ENCODE measurements around the gene ARID5B.

Gene ARID5B

DNA sequence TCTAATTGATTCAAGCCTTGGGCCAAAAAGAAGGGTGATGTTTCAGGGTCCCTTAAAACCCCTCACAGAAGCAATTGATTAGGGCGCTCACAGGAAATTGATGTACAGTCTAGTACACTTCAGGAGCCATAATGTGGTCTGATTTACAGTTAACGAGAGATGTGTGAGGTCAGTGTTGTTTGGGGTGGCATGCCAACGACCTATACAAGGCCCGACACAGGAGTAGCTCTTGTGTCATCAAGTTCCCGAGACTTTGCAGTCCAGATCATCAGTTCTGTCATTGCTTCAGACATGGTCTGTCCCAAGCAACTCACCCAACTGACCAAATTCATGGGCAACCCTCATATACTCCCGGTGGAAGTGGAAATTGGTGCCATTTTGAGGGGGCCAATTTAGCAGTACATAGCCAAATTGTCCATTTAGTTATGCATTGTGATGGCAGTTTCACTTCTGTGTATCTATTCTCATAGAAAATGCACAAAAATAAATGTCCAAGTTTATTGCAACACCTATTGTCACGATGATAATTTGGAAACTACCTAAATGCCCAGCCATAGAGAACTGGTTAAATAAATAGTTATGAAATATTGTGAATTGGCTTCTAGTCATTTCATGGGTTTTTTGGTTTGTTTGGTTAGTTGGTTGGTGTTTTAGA, 18.0 kb upstream of the ARID5B start:
- no peak for DNase-seq

DNA sequence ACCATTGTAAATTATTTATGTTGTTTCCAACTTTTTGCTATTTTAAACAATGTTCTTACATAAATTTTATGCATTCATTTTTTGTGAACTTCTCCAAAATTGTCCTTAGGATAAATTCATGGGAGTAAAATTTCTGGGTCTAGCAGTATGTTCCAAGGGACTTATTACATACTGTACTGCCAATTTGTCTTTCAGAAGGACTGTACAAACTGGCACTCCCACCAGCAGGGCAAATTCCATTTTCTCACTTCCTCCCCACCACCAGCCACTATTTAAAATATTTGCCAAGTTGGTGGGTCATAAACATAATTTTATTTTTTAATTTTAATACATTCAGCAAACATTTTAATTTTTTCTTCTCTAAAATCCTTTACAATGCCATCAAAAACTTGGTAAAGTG, 13.7 kb upstream of the ARID5B start:
- DNase-seq = no peak

DNA sequence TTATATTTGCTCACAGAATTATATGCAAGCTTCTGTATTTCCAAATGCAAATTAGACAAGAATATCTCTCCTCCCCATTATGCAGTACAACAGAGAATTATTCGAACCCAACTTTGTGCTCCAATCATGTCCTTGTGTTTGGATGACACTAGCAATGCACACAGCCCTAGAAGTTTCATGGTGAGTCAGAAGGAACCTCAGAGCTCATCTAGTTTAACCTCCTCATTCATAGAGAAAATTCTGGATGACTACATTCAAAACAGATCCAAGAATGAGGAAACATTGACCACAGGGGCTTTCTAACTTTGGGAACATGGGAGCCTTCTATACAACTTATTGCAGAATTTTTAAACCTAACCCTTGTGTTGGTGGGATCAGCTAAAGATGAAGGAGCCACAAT, 12.8 kb upstream of the ARID5B start:
- no peak for DNase-seq

DNA sequence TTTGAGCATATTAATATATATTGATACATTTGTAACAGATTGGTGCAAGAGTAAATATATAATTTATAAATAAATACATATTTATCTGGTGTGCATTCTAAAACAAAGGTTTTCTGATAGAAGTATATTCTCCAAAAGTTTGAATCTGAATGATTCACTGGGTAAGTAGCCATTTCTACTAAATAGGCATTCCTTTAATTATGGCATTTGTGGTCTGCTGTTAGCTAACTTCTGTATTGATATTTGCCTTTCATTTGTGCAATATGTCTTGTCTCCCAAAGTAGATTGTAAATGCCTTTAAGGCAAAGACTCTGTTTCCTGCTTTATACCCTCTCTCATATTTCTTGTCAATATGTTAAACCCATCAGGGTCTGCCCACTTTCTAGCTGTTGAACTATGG, 11.1 kb upstream of the ARID5B start:
- no peak for DNase-seq

DNA sequence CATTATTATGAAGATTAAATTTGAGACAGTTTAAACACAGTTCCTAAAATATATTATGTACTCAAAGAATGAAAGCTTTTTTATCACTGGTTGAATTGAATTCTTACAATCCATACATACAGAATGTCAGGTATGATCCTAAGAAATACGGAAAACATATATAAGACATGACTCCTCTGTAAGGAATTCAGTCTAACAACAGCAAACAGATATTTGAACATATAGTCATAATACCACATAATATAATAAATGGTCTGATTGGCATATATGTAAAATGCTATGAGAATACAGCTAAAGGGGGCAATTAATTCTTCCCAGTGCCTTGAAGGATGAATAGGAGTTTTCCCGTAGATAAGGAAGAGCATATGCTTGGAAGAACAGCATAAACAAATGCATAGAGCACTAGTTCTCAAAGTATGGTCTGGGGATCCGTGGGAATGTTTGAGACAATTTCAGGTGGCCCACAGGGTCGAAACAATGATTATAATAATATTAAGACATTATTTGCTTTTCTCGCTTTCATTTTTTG, 10.6 kb upstream of the ARID5B start:
- DNase-seq = no peak

DNA sequence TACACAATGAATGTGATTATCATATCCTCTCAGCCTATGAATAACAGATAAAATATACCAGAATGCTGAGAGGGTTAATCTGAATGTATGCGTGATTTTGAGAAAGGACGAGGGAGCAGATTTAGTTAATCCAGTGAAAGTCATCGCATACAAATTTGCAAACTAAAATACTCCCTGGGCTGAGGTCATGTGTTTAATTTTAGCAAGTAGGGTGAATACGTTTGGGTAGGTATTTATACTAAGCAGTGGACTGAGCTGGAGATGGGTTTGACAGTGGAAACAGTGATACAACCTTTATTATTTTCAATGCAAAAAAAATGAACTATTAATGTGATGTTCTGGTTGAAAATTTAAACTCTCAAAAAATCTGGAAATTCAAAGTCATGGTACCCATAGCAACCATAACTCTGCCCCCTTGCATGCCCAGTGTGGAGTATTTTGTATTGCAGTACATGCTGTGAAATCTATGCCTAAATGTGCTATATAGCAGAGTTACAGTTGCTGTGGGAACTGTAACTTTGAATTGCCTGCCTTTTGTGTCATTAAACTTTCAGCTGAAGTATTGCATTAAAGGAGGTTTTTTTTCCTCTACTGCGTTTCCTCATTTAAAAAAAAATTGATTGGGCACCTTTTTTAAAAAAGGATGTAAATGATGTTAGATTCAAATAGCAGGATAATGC, 9.5 kb upstream of the ARID5B start:
- DNase-seq = no peak

DNA sequence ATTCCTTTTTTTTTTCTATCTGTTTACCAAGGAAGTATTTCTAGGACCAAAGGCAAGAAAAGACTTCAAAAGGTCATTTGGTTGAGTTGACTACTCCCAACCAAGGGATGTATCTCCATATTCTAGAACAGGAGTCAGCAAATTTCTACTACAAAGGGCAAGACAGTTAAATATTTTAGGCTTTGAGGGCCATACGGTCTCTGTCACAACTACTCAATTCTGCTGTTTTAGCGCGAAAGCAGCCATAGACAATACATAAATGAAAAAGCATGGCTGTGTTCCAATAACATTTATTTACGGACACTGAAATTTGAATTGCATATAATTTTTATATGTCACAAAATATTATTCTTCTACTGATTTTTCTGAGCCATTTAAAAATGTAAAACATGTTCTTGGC, 8.5 kb upstream of the ARID5B start:
- no peak for DNase-seq

DNA sequence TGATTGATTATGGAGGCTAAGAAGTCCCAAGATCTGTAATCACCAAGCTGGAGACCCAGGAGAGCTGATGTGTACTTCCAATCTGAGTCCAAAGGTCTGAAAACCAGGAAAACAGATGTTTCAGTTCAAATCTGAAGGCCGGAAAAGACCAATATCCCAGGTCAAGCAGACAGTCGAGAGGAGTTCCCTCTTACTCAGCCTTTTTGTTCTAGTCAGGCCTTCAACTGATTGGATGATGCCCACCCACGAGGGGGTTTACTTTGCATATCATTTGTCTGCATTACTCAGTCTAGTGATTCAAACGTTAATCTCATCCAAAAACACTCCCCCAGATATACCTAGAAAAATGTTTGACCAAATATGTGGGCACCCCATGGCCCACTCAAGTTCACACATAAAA, 7.4 kb upstream of the ARID5B start:
- DNase-seq = no peak

DNA sequence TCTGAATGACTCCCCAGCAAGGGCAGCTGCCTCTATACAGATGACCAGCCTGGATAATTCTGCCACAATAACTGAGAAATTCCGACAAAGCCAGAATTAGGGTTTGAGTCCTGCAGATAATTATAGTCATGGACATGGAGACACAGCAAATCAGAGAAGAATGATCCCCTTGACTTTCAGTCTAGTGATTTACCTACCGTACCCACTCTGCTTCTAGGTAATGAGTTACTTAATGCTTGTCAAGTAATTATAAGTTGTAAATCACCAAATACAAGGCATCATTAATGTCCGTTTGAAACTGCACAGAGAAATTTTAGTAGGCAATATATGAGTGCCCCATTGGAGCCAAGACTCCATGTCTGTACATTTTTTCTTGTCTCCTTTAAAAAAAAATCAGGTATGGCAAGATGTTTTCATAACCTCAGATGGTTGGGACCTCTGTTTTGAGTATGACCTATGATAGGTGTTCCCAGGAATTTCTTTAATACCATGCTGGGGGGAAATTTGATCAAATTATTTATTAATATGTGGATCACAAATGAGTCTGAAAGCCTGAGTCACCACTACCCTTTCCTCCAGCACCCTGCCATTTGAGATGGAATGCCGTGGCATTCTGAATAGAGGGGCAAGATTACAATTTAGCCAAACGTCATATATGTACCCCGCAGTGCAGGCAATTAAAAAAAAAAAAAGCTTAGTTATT, 5.5 kb upstream of the ARID5B start:
- DNase-seq = no peak

DNA sequence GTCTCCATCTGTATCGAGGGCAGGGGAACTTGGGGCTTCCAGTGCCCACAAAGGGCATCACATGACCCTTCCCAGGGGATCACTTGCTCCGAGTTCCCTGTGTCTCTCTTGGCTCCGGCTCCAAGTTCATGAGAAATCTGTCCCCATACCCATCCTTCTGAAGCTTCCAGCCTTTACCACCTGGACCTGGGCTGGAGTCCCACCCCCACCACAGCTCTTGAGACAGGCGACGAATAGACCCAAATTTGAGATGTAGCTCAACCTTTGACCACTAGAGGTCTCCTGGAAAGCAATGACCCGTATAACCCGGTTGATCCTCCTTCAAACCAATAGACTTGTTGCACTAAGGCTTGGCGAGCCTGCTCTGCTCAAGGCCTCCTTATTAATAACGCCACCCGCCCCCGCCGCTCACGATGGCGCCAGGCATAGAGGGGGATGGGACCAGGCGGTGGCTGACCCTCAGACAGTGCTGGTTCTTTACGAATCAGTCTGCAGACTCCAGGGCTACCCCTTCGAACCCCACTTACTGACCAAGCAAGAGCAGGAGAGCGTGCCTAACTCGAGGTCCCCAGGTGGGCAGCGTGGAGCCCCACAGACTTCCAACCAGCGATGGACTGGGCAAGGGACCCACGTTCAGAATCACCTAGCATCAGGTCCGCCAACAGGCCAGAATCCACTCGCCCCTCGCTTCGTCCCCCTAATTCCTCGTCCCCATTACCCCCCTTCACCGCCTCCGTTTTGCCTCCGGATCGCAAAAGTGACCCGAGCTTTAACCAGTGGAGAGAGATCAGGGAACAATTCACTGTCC, 4.4 kb upstream of the ARID5B start:
- DNase-seq = peak; percentile 3

DNA sequence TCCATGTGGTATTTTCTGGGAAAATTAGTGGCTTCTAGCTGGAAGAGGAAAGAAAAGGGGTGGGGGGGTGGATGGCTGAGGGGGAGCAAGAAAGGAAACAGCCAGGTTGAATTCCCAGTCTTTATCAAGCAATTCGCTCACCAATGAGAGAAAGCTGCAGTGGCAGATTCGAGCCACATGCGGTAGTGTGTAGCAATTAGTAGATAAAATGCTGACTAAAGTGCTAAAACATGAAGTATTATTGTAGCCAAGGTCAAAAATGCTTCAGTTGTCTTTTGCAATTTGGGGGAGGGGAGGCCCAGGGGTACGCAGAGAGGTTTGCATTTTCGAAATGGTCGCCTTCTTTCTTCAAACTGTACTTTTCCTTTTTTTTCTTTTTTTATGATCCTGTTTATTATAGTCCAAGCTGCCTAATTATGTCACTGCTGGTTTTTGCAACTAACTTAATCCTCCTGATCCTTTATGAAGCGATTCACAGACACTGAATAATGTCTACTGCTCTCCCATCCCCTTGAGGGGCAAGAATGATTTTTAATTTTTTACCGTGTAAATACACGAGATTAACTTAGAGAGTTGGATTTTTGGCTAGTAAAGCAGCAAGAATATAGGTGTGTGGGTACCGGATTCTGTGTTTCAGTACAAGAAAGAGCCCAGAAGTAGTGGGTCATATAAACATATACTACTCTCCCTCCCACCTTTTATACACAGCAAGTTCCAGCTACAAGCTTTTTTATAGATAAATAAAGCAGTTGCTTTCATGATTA, 3.6 kb upstream of the ARID5B start:
- no peak for DNase-seq

DNA sequence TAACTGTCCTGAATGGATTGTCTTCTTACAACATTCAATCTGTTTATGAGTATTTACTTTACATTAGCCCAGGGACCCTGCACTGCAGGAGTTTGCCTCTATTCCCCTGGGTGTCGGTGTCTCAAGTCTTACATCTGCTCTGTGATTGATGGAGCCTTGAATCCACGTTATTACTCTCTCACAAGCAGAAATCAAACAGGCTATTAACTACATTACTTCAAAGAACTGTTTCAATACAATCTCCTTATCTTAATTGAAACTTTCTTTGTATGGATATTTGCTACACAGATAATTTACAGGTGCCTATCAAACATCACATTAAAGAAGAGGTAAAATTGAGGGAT, 3.1 kb upstream of the ARID5B start:
- DNase-seq = no peak

DNA sequence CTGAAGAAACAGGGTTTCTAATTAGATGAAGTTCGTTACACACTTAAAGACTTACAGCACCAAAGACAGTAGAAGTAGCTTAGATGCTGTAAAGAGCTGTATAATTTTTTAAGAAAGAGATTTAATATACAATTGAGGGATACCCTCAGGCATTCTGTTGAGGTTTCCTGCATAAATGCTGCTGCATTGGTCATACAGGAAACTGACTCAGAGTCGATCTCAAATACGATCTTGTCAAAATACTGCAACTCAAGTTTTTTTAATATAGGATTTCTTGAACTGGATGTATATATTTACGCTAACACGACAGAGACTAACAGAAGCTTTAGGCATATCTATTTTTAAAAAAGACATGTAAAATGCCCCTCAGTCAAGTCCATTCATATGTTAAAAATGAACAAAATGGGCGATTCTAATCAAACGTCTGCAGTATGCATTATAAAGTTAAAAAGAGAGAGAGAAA, 2.4 kb upstream of the ARID5B start:
- no peak for DNase-seq

DNA sequence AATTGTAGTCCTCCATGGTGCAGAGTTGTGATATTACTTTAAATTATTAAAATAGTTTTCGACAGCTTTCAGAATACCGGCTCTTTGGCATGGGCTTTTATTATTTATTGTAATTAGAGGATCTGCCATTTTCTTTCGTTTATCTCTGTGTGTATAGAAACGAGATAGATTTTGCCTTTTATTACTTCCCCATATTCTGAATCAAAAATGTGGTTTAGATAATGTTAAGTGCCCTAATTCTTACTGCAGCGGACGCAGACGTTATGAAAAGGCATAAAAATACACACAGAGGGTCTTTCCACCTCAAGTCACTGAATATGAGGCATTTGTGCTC, 1.9 kb upstream of the ARID5B start:
- no peak for DNase-seq

DNA sequence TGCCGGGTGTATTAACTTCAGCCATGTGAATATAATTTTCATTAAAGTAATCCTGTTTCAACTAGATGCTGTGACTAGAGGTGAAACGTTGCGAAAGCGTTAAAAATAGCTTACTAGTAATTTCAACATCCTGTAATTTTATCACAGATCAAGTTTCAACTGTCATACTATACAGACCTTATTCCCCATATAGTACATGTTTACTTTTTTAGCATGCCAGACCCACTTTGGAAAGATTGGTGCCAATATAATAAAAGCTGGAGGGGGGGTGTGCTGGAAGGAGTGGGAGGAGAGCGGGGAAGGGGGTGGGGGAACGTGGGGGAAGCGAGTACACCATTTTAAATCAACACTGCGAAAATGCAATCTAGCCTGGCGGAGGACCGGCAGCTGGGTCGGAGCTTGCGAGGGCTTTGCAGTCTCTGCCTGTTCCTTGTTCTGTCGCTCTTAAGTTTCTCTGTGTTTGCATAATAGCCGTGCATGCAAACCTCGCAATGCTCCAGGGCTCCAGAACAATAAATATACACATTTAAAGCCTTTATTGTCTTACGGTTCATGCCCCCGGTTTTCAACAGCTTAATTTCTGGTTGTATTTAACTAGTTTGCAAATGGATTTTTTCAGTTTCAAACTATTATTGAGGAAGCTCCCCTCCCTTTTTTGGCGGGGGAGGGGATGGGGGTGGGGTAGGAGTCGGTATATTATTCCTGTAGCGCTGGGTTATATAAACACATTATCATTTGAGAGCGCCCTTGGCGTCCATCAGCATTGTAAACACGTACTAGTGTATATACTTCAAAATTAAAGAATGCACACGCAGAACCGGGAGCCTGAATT, 1.3 kb upstream of the ARID5B start:
- peak; percentile 78 for DNase-seq

DNA sequence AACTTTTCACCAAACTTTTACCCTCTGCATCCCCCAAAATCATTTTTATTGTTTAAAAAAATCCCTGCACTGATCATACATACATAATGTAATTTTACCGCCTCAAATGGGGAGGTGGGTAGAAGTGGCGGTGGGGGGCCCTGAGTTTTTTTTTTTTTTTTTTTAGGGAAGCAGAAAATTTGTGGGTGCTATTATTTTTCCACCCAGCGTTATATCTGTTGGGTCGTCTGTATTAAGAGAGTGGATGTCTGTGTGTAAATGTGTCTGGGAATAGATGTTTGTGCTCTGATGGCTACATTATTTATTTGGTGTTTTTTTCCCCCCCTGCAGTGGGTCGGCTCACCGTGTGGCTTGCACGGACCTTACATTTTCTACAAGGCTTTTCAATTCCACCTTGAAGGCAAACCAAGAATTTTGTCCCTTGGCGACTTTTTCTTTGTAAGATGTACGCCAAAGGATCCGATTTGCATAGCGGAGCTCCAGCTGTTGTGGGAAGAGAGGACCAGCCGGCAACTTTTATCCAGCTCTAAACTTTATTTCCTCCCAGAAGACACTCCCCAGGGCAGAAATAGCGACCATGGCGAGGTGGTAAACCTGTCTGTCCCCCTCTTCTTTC, 438 bp downstream of the ARID5B start:
- DNase-seq = no peak

DNA sequence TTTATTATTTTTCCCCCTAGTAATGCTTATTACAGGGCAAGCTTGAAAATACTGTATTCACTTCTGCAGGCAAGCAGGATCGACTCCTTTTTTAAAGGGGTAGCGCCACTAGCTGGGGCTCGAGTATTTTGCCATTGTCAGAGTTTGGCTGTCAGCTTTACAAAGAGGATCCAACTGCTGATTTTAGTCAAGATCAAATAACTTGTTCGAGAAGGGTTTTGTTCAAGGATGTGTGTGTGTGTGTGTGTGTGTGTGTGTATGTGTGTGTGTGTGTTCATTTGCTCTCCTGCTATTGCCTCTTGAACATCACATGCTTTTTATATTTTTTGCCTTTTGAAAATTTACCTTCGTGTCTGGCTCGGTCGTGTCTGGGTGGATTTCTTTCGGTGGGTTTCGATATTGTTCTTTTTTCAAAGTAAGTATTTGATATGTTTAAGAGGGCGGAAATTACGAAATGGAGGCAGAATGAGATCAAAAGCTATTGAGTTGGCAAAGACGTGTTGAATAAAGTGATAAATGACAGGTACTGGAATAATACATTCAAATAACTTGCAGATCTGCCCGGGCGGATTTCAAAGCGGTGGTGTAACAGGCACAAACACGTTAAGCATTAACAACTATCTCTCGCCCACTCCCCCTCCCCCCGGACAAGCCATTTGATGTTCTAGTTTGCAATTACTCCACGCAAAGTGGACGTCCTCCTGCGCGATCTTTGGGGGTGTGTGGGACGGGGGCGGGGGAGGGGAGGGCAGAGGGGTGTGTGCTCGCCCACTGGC, 1.1 kb downstream of the ARID5B start:
- peak; percentile 17 for DNase-seq

DNA sequence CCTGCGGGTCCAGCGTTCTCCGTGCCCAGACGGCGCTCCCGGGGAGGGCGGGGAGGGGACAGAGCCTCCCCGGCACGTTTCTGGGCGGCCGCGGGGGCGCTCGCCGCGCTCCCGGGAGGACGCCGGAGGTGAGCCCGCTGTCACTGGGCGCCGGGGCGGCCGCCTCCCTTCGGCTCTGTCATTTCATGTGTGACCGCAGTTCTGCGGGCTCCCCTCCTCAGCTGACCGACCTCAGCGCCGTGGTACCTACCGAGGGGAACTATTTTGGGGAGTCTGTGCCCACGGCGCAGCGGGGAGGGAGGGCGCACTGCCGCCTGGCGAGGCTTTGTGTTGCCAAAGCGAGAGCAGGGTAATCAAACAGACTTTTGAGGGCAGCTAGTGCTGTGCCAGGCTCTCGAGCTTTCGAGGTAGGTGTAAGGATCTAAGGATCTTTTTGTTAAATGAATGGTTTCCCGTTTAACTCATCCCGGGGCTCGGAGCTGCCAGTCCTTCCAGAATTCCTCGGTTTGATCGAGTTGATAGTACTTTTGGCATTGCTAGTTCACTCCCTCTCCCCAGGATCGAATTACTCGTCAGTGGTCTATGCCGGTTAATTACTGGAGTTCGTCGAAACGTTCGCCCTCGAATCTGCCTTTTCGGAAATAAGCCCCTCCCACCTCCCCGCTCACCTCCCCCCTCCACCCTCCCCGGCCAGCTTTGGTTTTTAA, 1.9 kb downstream of the ARID5B start:
- DNase-seq = no peak

DNA sequence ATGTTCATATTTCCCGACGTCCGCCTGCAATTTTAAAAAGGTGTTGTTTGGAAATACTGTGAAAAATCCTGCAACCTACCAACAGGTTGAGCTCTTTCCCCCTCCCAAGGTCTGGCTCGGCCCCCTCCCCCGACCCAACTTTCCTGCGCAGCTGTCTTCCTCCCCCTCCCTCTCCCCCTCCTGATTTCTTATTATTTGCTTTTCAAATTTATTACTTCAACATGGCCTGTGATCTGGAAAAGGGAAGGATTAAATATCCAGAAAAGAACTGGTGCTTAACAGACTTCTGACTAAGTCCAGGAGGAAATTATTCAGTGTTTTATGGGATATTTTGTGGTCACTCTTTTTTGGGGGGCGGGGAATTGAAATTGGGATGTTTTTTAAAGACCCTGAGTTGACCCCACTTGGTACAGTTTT, 2.4 kb downstream of the ARID5B start:
- no peak for DNase-seq

Data from SHP77 treated with DMSO at 0.1 percent for 48 hours (cell line).